HG03378 (cell line): Measurements from ENCODE around the gene ZCCHC8.
A peak's percentile ranks its signal among the peaks of the same experiment; 100 is the strongest.
"Not testable (repeated sequence)": the region's sequence is repeated elsewhere in the genome, so short reads cannot be mapped to it uniquely, and the experiment has no call there.

Experiments used
- ATAC-seq: cut with Tn5 transposase; IDR thresholded peaks from one replicate; pipeline ENCODE4 v1.9.1; 2021; ENCODE audit warnings: mild to moderate bottlenecking, moderate library complexity; ENCODE audit not compliant: unreplicated experiment

Gene ZCCHC8

DNA sequence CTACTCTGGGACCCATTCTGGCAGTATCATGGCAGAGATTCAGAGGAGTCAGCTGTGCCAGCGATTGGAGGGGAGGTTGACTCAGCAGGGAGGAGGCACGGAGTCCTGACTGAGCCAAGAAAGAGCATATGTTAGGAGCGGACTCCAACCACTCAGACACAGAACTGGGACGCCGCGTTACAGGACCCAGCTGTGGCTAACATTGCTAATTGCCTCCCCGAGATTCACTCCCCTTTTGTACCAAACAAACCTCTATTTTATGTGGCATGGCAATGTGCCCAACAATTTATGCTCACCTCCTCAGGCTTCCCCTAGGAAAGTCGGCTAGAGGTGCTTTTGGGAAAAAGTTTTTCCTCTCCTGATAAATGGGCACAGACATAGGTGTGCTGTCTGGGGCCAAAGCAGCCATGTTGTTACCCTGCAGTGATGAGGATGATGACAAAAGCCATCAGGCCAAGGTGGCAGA lies 63.0 kb downstream of the ZCCHC8 start:
- ATAC-seq, result no peak

- no peak for ATAC-seq
Measured at GRCh38 chr12:122435186-122435585, 65.5 kb downstream of the ZCCHC8 start.

GRCh38 chr12:122429043-122429442 lies 71.7 kb downstream of the ZCCHC8 start:
- not testable (repeated sequence) for ATAC-seq

GRCh38 chr12:122427403-122427802 lies 73.3 kb downstream of the ZCCHC8 start:
- no peak for ATAC-seq

GRCh38 chr12:122423258-122424165 lies 77.2 kb downstream of the ZCCHC8 start:
- ATAC-seq, result no peak

GRCh38 chr12:122422730-122423257 lies 77.9 kb downstream of the ZCCHC8 start:
- no peak for ATAC-seq

GRCh38 chr12:122421821-122422729 lies 78.7 kb downstream of the ZCCHC8 start, which contains the start of gene CLIP1:
TSS of gene CLIP1 (minus strand) at chr12:122422669. CDS start at chr12:122380452, 42,217 bp downstream.
- peak; percentile 39 for ATAC-seq
